Measurements from ENCODE around the gene ANKUB1.

Gene ANKUB1

GRCh38 chr3:149808209-149808829 is 16.0 kb upstream of the ANKUB1 start:
- DNase-seq: peak; percentile 70

- no peak for DNase-seq
Measured at GRCh38 chr3:149806171-149806778, 13.9 kb upstream of the ANKUB1 start.

- DNase-seq: no peak
Measured at GRCh38 chr3:149801639-149802038, 9.3 kb upstream of the ANKUB1 start.

GRCh38 chr3:149801195-149801594 is 8.8 kb upstream of the ANKUB1 start:
- DNase-seq: no peak

GRCh38 chr3:149800693-149801092 is 8.3 kb upstream of the ANKUB1 start:
- DNase-seq: no peak

GRCh38 chr3:149796026-149796425 is 3.7 kb upstream of the ANKUB1 start:
- no peak for DNase-seq

GRCh38 chr3:149790698-149791097 is 1.7 kb downstream of the ANKUB1 start:
- DNase-seq: no peak

- DNase-seq: no peak
Measured at GRCh38 chr3:149790268-149790667, 2.1 kb downstream of the ANKUB1 start.

- no peak for DNase-seq
Measured at GRCh38 chr3:149784064-149784704, 8.2 kb downstream of the ANKUB1 start.

GRCh38 chr3:149783576-149783975 is 8.8 kb downstream of the ANKUB1 start:
- DNase-seq: peak; percentile 70

- no peak for DNase-seq
Measured at GRCh38 chr3:149781741-149782140, 10.6 kb downstream of the ANKUB1 start.

- DNase-seq: peak; percentile 64
Measured at GRCh38 chr3:149781211-149781610, 11.1 kb downstream of the ANKUB1 start.

- no peak for DNase-seq
Measured at GRCh38 chr3:149777414-149778214, 14.7 kb downstream of the ANKUB1 start.

- DNase-seq: no peak
Measured at GRCh38 chr3:149776170-149776569, 16.2 kb downstream of the ANKUB1 start.

GRCh38 chr3:149772861-149773260 is 19.5 kb downstream of the ANKUB1 start:
- DNase-seq: no peak

- DNase-seq: peak; percentile 44
Measured at GRCh38 chr3:149771652-149772271, 20.6 kb downstream of the ANKUB1 start.

- no peak for DNase-seq
Measured at GRCh38 chr3:149770246-149770645, 22.1 kb downstream of the ANKUB1 start.

GRCh38 chr3:149768704-149769103 is 23.6 kb downstream of the ANKUB1 start:
- no peak for DNase-seq

- DNase-seq: no peak
Measured at GRCh38 chr3:149767720-149768119, 24.6 kb downstream of the ANKUB1 start.

GRCh38 chr3:149765762-149766334 is 26.5 kb downstream of the ANKUB1 start:
- peak; percentile 45 for DNase-seq

GRCh38 chr3:149764302-149764701 is 28.1 kb downstream of the ANKUB1 start:
- no peak for DNase-seq

- DNase-seq: no peak
Measured at GRCh38 chr3:149763565-149764195, 28.7 kb downstream of the ANKUB1 start.
